Smooth muscle cell (in vitro differentiated cells): ENCODE measurements around the gene MYT1. TPM values are rescaled to one million over a fixed set of nuclear protein-coding genes. Genes with fewer than 3 reads are reported as not detected.

Experiments used
- DNase-seq: peaks from one replicate; lab custom pipeline; 2025; ENCODE audit not compliant: unreplicated experiment; lab: John Stamatoyannopoulos, UW
- H2AFZ ChIP-seq: fragments of 200-600 bp; sonication (generic); 2 replicates; pipeline ENCODE4 v1.6.0; 2016; ENCODE audit warnings: antibody characterized with exemption, low read depth, mild to moderate bottlenecking
- H3F3A ChIP-seq: fragments of 200-600 bp; sonication (generic); 2 replicates; pipeline ENCODE4 v1.6.0; 2017; ENCODE audit warnings: antibody characterized with exemption, low read depth
- H3K27ac ChIP-seq: fragments of 200-600 bp; sonication (generic); 2 replicates; pipeline ENCODE4 v1.5.1; 2016; ENCODE audit warnings: low read depth, mild to moderate bottlenecking
- H3K27me3 ChIP-seq: fragments of 200-600 bp; sonication (generic); 2 replicates; pipeline ENCODE4 v1.6.1; 2016; ENCODE audit warnings: low read depth, mild to moderate bottlenecking
- H3K36me3 ChIP-seq: fragments of 200-600 bp; sonication (generic); 2 replicates; pipeline ENCODE4 v1.5.1; 2016; ENCODE audit warnings: low read depth
- H3K4me1 ChIP-seq: fragments of 200-600 bp; sonication (generic); 2 replicates; pipeline ENCODE4 v1.5.1; 2016; ENCODE audit warnings: low read depth
- H3K4me2 ChIP-seq: fragments of 200-600 bp; sonication (generic); 2 replicates; pipeline ENCODE4 v1.6.0; 2016; ENCODE audit warnings: mild to moderate bottlenecking
- H3K4me3 ChIP-seq: fragments of 200-600 bp; sonication (generic); 2 replicates; pipeline ENCODE4 v1.5.1; 2016; ENCODE audit warnings: mild to moderate bottlenecking
- H3K79me2 ChIP-seq: fragments of 200-600 bp; sonication (generic); 2 replicates; pipeline ENCODE4 v1.6.0; 2016; ENCODE audit warnings: low read depth, mild to moderate bottlenecking
- H3K9ac ChIP-seq: fragments of 200-600 bp; sonication (generic); 2 replicates; pipeline ENCODE4 v1.6.0; 2016; ENCODE audit warnings: low read depth
- H3K9me3 ChIP-seq: fragments of 200-600 bp; sonication (generic); replicated peaks from 2 replicates; pipeline ENCODE4 v1.5.1; 2016; ENCODE audit warnings: low read depth
- H4K20me1 ChIP-seq: fragments of 200-600 bp; sonication (generic); 2 replicates; pipeline ENCODE4 v1.6.0; 2016; ENCODE audit warnings: low read depth
- WGBS: methylation state at CpG from one replicate; pipeline ENCODE4 v1.1.7; 2016; ENCODE audit warnings: low lambda C conversion rate; 5-methylcytosine and 5-hydroxymethylcytosine counted together
- polyA plus RNA-seq: library from polyadenylated mRNA; unstranded; fragments of >200 nt; fragmentation: Nextera tagmentation; extraction: Ambion mirVana; gene quantifications from 2 replicates; pipeline ENCODE4 v1.2.1, GENCODE V29; 2016
- total RNA-seq: library from RNA; depleted of rRNA; stranded (reverse); fragments of >200 nt; gene quantifications from 2 replicates; pipeline ENCODE4 v1.2.3, GENCODE V29; 2014
- TF ChIP-seq, protein P1 (sequence below): fragments of 200-600 bp; sonication (generic); IDR thresholded peaks from 2 replicates; pipeline ENCODE4 v1.5.1; 2017; ENCODE audit warnings: borderline replicate concordance, mild to moderate bottlenecking, antibody characterized with exemption; ENCODE audit not compliant: insufficient read depth, poor library complexity, severe bottlenecking

The MYT1 gene
- total and polyA plus RNA-seq, 2 experiments from 2014 or later: 0.09 TPM; not detected in 1

DNA sequence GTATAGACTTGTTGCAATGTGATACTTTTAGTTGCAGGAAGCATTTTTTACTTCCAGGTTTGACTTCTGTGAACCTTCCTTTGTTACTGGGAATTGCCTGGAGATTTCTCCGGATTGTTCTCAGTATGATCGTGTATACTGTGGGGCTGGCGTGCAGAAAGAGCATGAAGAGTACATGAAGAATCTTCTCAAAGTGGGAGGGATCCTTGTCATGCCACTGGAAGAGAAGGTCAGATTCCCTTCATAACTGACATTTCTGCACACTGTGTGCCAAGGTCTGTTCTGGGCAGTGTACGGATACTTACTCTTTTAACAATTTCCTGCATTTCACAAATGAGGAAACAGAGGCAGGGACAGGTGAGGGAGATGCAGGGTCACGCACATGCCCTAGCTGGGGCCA lies 100.9 kb downstream of the MYT1 start:
- Histone ChIP-seq H3K9me3 (no peaks in the 10 kb centered on the region), H3K27me3 (no peaks in the 10 kb centered on the region), H3K79me2 (peaks cover 4% of the 10 kb centered on the region), H4K20me1 (peaks cover 58% of the 10 kb centered on the region), H3K36me3 (no peaks in the 10 kb centered on the region), H3K4me3 (no peak overlapping the region), H2AFZ (no peak overlapping the region), H3K4me1 (peaks cover 15% of the 10 kb centered on the region), H3K27ac (peak overlapping the region; percentile 58), H3K9ac (no peak overlapping the region), H3F3A (peaks cover 7% of the 10 kb centered on the region), H3K4me2 (peak overlapping the region; percentile 64)
- DNase-seq: no peak
- 62% methylated on average over 5 of the region's 5 CpGs for WGBS
- TF ChIP-seq, protein P1, sequence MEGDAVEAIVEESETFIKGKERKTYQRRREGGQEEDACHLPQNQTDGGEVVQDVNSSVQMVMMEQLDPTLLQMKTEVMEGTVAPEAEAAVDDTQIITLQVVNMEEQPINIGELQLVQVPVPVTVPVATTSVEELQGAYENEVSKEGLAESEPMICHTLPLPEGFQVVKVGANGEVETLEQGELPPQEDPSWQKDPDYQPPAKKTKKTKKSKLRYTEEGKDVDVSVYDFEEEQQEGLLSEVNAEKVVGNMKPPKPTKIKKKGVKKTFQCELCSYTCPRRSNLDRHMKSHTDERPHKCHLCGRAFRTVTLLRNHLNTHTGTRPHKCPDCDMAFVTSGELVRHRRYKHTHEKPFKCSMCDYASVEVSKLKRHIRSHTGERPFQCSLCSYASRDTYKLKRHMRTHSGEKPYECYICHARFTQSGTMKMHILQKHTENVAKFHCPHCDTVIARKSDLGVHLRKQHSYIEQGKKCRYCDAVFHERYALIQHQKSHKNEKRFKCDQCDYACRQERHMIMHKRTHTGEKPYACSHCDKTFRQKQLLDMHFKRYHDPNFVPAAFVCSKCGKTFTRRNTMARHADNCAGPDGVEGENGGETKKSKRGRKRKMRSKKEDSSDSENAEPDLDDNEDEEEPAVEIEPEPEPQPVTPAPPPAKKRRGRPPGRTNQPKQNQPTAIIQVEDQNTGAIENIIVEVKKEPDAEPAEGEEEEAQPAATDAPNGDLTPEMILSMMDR: no peak

DNA sequence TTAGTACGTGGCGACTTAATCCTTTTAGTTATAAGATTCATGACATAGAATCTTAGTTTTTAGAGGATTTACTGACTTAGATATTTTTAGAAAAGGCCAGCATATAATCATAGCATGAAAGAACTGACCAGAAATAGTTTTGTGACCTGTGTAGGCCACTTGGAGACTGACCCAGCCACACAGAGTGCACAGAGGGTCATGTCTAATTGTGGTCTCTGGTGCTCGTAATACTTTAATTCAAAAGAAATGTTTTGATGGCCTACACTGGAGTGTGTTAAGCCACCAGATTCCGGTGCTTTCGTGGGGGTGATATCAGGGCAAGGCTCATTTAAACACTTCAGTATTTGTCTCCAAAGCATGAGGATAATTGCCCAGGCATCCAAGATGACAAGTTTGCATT lies 102.7 kb downstream of the MYT1 start:
- Histone ChIP-seq H3K4me3 (no peak overlapping the region), H3K27me3 (no peaks in the 10 kb centered on the region), H4K20me1 (peaks cover 50% of the 10 kb centered on the region), H3K36me3 (no peaks in the 10 kb centered on the region), H3K9me3 (no peaks in the 10 kb centered on the region), H3F3A (no peaks in the 10 kb centered on the region), H3K79me2 (peaks cover 4% of the 10 kb centered on the region), H2AFZ (no peak overlapping the region), H3K4me2 (no peak overlapping the region), H3K4me1 (peaks cover 15% of the 10 kb centered on the region), H3K27ac (no peak overlapping the region), H3K9ac (no peak overlapping the region)
- TF ChIP-seq, protein P1: no peak
- 40% methylated on average over 5 of the region's 5 CpGs for WGBS
- DNase-seq: no peak

DNA sequence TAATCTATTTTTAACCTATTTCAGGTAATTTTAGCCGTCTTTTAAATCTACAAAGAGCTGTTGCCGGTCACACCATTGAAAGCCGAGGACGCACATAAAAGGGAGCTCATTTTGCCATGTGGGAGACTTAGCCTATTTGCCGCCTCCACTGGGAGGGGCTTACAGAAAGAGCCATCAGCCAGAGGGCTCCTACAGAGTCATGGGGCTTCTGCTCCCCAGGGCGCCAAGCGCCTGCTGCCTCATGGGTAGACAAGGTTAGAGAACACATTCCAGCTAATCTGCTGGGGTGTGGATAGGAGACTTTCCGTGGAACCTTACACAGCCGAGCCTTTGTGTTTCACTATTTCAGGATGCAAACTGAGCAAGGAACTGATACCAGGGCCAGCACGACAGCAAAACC lies 103.9 kb downstream of the MYT1 start:
- TF ChIP-seq, protein P1: no peak
- peaks cover 15% of the 10 kb centered on the region for H3K4me1 ChIP-seq
- H3K27me3 ChIP-seq: no peaks in the 10 kb centered on the region
- peaks cover 56% of the 10 kb centered on the region for H4K20me1 ChIP-seq
- 93% methylated on average over 10 of the region's 10 CpGs for WGBS
- no peak overlapping the region for H3K9ac ChIP-seq
- no peak overlapping the region for H3K4me3 ChIP-seq
- H3K79me2 ChIP-seq: peaks cover 4% of the 10 kb centered on the region
- no peak overlapping the region for H3K27ac ChIP-seq
- no peaks in the 10 kb centered on the region for H3F3A ChIP-seq
- no peaks in the 10 kb centered on the region for H3K9me3 ChIP-seq
- H2AFZ ChIP-seq: no peak overlapping the region
- H3K36me3 ChIP-seq: no peaks in the 10 kb centered on the region
- no peak for DNase-seq
- no peak overlapping the region for H3K4me2 ChIP-seq

DNA sequence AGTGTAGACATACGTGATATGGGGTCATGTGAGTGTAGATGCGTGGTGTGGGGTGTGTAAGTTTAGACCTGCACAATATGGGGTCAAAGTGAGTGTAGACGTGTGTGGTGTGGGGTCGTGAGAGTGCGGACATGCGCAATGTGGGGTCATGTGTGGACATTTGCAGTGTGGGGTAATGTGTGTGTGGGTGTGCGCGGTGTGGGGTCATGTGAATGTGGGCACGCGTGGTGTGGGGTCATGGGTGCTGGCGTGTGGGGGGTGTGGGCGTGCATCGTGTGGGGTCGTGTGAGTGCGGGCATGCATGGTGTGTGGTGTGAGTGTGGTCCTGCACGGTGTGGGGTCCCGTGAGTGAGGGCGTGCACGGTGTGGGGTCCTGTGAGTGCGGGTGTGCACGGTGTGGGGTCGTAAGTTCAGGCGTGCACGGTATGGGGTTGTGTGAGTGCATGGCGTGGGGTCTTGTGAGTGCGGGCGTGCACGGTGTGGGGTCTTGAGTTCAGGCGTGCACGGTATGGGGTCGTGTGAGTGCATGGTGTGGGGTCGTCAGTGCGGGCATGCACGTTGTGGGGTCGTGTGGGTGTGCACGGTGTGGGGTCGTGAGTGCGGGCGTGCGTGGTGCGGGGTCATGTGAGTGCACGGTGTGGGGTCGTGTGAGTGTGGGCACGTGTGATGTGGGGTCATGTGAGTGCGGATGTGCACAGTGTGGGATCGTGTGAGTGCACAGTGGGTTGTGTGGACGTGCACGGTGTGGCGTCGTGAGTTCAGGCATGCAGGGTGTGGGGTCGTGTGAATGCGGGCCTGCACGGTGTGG lies 105.6 kb downstream of the MYT1 start:
- no peak for DNase-seq
- Histone ChIP-seq H3K4me3 (no peak overlapping the region), H4K20me1 (peaks cover 43% of the 10 kb centered on the region), H2AFZ (no peak overlapping the region), H3K27me3 (no peaks in the 10 kb centered on the region), H3K79me2 (peaks cover 4% of the 10 kb centered on the region), H3K4me1 (peaks cover 9% of the 10 kb centered on the region), H3K27ac (no peak overlapping the region), H3K9me3 (no peaks in the 10 kb centered on the region), H3K36me3 (no peaks in the 10 kb centered on the region), H3K9ac (no peak overlapping the region), H3K4me2 (no peak overlapping the region), H3F3A (peaks cover 13% of the 10 kb centered on the region)
- WGBS: 97% methylated on average over 29 of the region's 53 CpGs
- TF ChIP-seq, protein P1: no peak
